ENCODE measurements around the gene SCAF1. TPM values are rescaled to one million over a fixed set of nuclear protein-coding genes. Genes with fewer than 3 reads are reported as not detected.

SCAF1 gene
- total RNA-seq, 1 donor from 2014 or later, result 38.8 TPM

- Histone ChIP-seq H3K4me3 (no peak overlapping the region), H3K27ac (replicated peaks) (no peak overlapping the region), H3K36me3 (peaks cover 90% of the 10 kb centered on the region), H3K27me3 (ENCODE audit: low read depth) (no peaks in the 10 kb centered on the region), H3K4me1 (peaks cover 18% of the 10 kb centered on the region), H3K9me3 (replicated peaks) (no peaks in the 10 kb centered on the region)
- DNase-seq, result no peak
- TF ChIP-seq CTCF (IDR thresholded peaks at IDR 0.05; ENCODE audit: borderline replicate concordance), result no peak
- intact Hi-C loops (cut with micrococcal nuclease), result no loop called here
Measured at GRCh38 chr19:49597703-49597974, 44.4 kb upstream of the SCAF1 start.

- no peak for TF ChIP-seq CTCF (IDR thresholded peaks at IDR 0.05; ENCODE audit: borderline replicate concordance)
Measured at GRCh38 chr19:49599378-49600295, 42.4 kb upstream of the SCAF1 start.

GRCh38 chr19:49601482-49602038 lies 40.4 kb upstream of the SCAF1 start:
- intact Hi-C loops (cut with micrococcal nuclease), result no loop called here
- Histone ChIP-seq H3K27me3 (ENCODE audit: low read depth) (no peaks in the 10 kb centered on the region), H3K36me3 (peaks cover 91% of the 10 kb centered on the region), H3K27ac (replicated peaks) (no peak overlapping the region), H3K4me3 (no peak overlapping the region), H3K9me3 (replicated peaks) (no peaks in the 10 kb centered on the region), H3K4me1 (peaks cover 9% of the 10 kb centered on the region)
- DNase-seq, result no peak
- no peak for TF ChIP-seq CTCF (IDR thresholded peaks at IDR 0.05; ENCODE audit: borderline replicate concordance)

More at GRCh38 chr19:49599378-49600295, 42.4 kb upstream of the SCAF1 start:
- Histone ChIP-seq H3K27ac (replicated peaks) (no peak overlapping the region), H3K36me3 (peaks cover 98% of the 10 kb centered on the region), H3K9me3 (replicated peaks) (no peaks in the 10 kb centered on the region), H3K4me3 (no peak overlapping the region), H3K4me1 (peaks cover under 1% of the 10 kb centered on the region), H3K27me3 (ENCODE audit: low read depth) (no peaks in the 10 kb centered on the region)
- intact Hi-C loops (cut with micrococcal nuclease), result no loop called here
- no peak for DNase-seq

- DNase-seq, result no peak
- TF ChIP-seq CTCF (IDR thresholded peaks at IDR 0.05; ENCODE audit: borderline replicate concordance), result no peak
- Histone ChIP-seq H3K36me3 (peaks cover 88% of the 10 kb centered on the region), H3K27me3 (ENCODE audit: low read depth) (no peaks in the 10 kb centered on the region), H3K9me3 (replicated peaks) (no peaks in the 10 kb centered on the region), H3K27ac (replicated peaks) (no peak overlapping the region), H3K4me3 (no peak overlapping the region), H3K4me1 (peaks cover 9% of the 10 kb centered on the region)
- intact Hi-C loops (cut with micrococcal nuclease), result no loop called here
Measured at GRCh38 chr19:49602806-49603205, 39.2 kb upstream of the SCAF1 start.

GRCh38 chr19:49605605-49606004 lies 36.4 kb upstream of the SCAF1 start:
- Histone ChIP-seq H3K27me3 (ENCODE audit: low read depth) (no peaks in the 10 kb centered on the region), H3K9me3 (replicated peaks) (no peaks in the 10 kb centered on the region), H3K27ac (replicated peaks) (no peak overlapping the region), H3K4me1 (peaks cover 9% of the 10 kb centered on the region), H3K4me3 (no peak overlapping the region), H3K36me3 (peaks cover 88% of the 10 kb centered on the region)
- no peak for TF ChIP-seq CTCF (IDR thresholded peaks at IDR 0.05; ENCODE audit: borderline replicate concordance)
- no peak for DNase-seq
- intact Hi-C loops (cut with micrococcal nuclease), result no loop called here
